Natural killer cell treated with Interleukin-12 subunit alpha and Interleukin-12 subunit beta and Interleukin-15 and Interleukin-18, amount 100 ng/mL, for 72 hours (primary cell): Measurements from ENCODE around the gene CDC23. TPM values are rescaled to one million over a fixed set of nuclear protein-coding genes. Genes with fewer than 3 reads are reported as not detected.
"Not testable (repeated sequence)": the region's sequence is repeated elsewhere in the genome, so short reads cannot be mapped to it uniquely, and the experiment has no call there.

ENCODE experiments used
- ATAC-seq, 2 donors: fragments of 150-1000 bp; cut with Tn5 transposase in 1 of 2; sonication (Bioruptor Pico), chemical (Tn5 transposase) in 1 of 2; 2 replicates each; pipeline ENCODE4 v1.10.0; 2021
- DNase-seq: peaks from one replicate; pipeline ENCODE4 v3.0.0; 2022; ENCODE audit warnings: low spot score
- H3K27ac Mint-ChIP-seq, 2 donors: 1 replicate in 1 of 2; 2 replicates in 1 of 2; pipeline ENCODE4 v1.8.0; 2022; ENCODE audit warnings: mixed read lengths in 2 of 2, mild to moderate bottlenecking in 1 of 2, moderate library complexity in 1 of 2
- H3K27me3 Mint-ChIP-seq, 2 donors: 1 replicate in 1 of 2; 2 replicates in 1 of 2; pipeline ENCODE4 v1.8.0; 2022; ENCODE audit warnings: mixed read lengths in 2 of 2
- H3K36me3 Mint-ChIP-seq: one replicate; pipeline ENCODE4 v1.8.0; 2022; ENCODE audit warnings: mixed read lengths
- H3K4me1 Mint-ChIP-seq, 2 donors: 1 replicate in 1 of 2; 2 replicates in 1 of 2; pipeline ENCODE4 v1.8.0; 2022; ENCODE audit warnings: low read depth in 2 of 2, mixed read lengths in 2 of 2, mild to moderate bottlenecking in 1 of 2
- H3K4me3 Mint-ChIP-seq: one replicate; pipeline ENCODE4 v1.8.0; 2022; ENCODE audit warnings: mixed read lengths
- H3K9me3 Mint-ChIP-seq: 2 replicates; pipeline ENCODE4 v1.8.0; 2022; ENCODE audit warnings: mixed read lengths
- total RNA-seq, 2 donors: library from RNA; stranded (reverse); gene quantifications; one replicate each; pipeline ENCODE4 v1.2.3, GENCODE V29; 2022

The CDC23 gene
- total RNA-seq, 2 donors from 2014 or later, result 38.5 to 41.3 TPM

- Mint-ChIP-seq H3K4me1 (peaks cover 5 to 21% of the 10 kb centered on the region in 2 donors), H3K36me3 (peaks cover 10% of the 10 kb centered on the region), H3K9me3 (no peaks in the 10 kb centered on the region), H3K27ac (no peak overlapping the region), H3K4me3 (peak overlapping the region; percentile 17), H3K27me3 (no peaks in the 10 kb centered on the region)
- no peak for DNase-seq
- ATAC-seq, result no peak
Measured at GRCh38 chr5:138180841-138181240, 32.3 kb downstream of the CDC23 start.

- no peak for DNase-seq
- Mint-ChIP-seq H3K9me3 (no peaks in the 10 kb centered on the region), H3K27me3 (no peaks in the 10 kb centered on the region), H3K4me1 (peaks cover 2 to 19% of the 10 kb centered on the region in 2 donors), H3K36me3 (peaks cover 10% of the 10 kb centered on the region), H3K4me3 (peak overlapping the region; percentile 17), H3K27ac (no peak overlapping the region)
- no peak for ATAC-seq
Measured at GRCh38 chr5:138180183-138180782, 32.8 kb downstream of the CDC23 start.

- ATAC-seq, result no peak
- H3K4me3 Mint-ChIP-seq, result no peak overlapping the region
- no peak for DNase-seq
- H3K4me1 Mint-ChIP-seq, result peaks cover 0 to 15% of the 10 kb centered on the region in 2 donors
- H3K27me3 Mint-ChIP-seq, result no peaks in the 10 kb centered on the region
- H3K9me3 Mint-ChIP-seq, result no peaks in the 10 kb centered on the region
- H3K36me3 Mint-ChIP-seq, result peaks cover 4% of the 10 kb centered on the region
- H3K27ac Mint-ChIP-seq, result no peak overlapping the region
Measured at GRCh38 chr5:138179277-138179857, 33.8 kb downstream of the CDC23 start.

GRCh38 chr5:138178516-138179276 is 34.4 kb downstream of the CDC23 start, which contains the start of the genes BRD8 and KIF20A:
TSS of gene BRD8 (minus strand) at chr5:138178630. CDS start at chr5:138178614, 16 bp downstream.
TSS of gene KIF20A (plus strand) at chr5:138179112. CDS start at chr5:138179681, 569 bp downstream.
- DNase-seq (peak; percentile 93), ATAC-seq (peak; percentile 93 to 96)
- Mint-ChIP-seq H3K27me3 (no peaks in the 10 kb centered on the region), H3K4me3 (no peak within 1 kb of the TSS), H3K36me3 (peaks cover 4% of the 10 kb centered on the region), H3K9me3 (no peaks in the 10 kb centered on the region), H3K4me1 (peaks cover 0 to 15% of the 10 kb centered on the region in 2 donors), H3K27ac (no peak within 1 kb of the TSS)

GRCh38 chr5:138177941-138178515 is 35.1 kb downstream of the CDC23 start:
- Mint-ChIP-seq H3K9me3 (no peaks in the 10 kb centered on the region), H3K27me3 (no peaks in the 10 kb centered on the region), H3K36me3 (peaks cover 4% of the 10 kb centered on the region), H3K27ac (no peak overlapping the region), H3K4me3 (no peak overlapping the region), H3K4me1 (peaks cover 0 to 15% of the 10 kb centered on the region in 2 donors)
- DNase-seq (no peak), ATAC-seq (no peak)

GRCh38 chr5:138170299-138170698 is 42.8 kb downstream of the CDC23 start:
- Mint-ChIP-seq H3K9me3 (no peaks in the 10 kb centered on the region), H3K36me3 (peaks cover 40% of the 10 kb centered on the region), H3K27ac (no peak overlapping the region), H3K4me3 (no peak overlapping the region), H3K27me3 (no peaks in the 10 kb centered on the region), H3K4me1 (peaks cover 0 to 3% of the 10 kb centered on the region in 2 donors)
- no peak for ATAC-seq
- DNase-seq, result no peak

- Mint-ChIP-seq H3K36me3 (peaks cover 51% of the 10 kb centered on the region), H3K27me3 (no peaks in the 10 kb centered on the region), H3K9me3 (no peaks in the 10 kb centered on the region), H3K4me3 (no peak overlapping the region), H3K27ac (no peak overlapping the region), H3K4me1 (peaks cover 0 to 3% of the 10 kb centered on the region in 2 donors)
- DNase-seq (no peak), ATAC-seq (no peak)
Measured at GRCh38 chr5:138169124-138169523, 44.0 kb downstream of the CDC23 start.

- H3K4me3 Mint-ChIP-seq, result no peak overlapping the region
- ATAC-seq, result no peak
- H3K27me3 Mint-ChIP-seq, result no peaks in the 10 kb centered on the region
- peaks cover 66% of the 10 kb centered on the region for H3K36me3 Mint-ChIP-seq
- no peak for DNase-seq
- no peaks in the 10 kb centered on the region for H3K9me3 Mint-ChIP-seq
- no peaks in the 10 kb centered on the region for H3K4me1 Mint-ChIP-seq
- no peak overlapping the region for H3K27ac Mint-ChIP-seq
Measured at GRCh38 chr5:138163721-138164120, 49.4 kb downstream of the CDC23 start.

GRCh38 chr5:138160706-138161105 is 52.4 kb downstream of the CDC23 start:
- ATAC-seq (no peak), DNase-seq (no peak)
- H3K27me3 Mint-ChIP-seq, result no peaks in the 10 kb centered on the region
- no peak overlapping the region for H3K4me3 Mint-ChIP-seq
- H3K27ac Mint-ChIP-seq, result no peak overlapping the region
- no peaks in the 10 kb centered on the region for H3K9me3 Mint-ChIP-seq
- H3K36me3 Mint-ChIP-seq, result peaks cover 54% of the 10 kb centered on the region
- no peaks in the 10 kb centered on the region for H3K4me1 Mint-ChIP-seq

- Mint-ChIP-seq H3K36me3 (peaks cover 46% of the 10 kb centered on the region), H3K4me1 (no peaks in the 10 kb centered on the region), H3K27me3 (no peaks in the 10 kb centered on the region), H3K9me3 (no peaks in the 10 kb centered on the region), H3K4me3 (no peak overlapping the region), H3K27ac (no peak overlapping the region)
- ATAC-seq, result no peak
- DNase-seq, result no peak
Measured at GRCh38 chr5:138159666-138160065, 53.5 kb downstream of the CDC23 start.

GRCh38 chr5:138157626-138158025 is 55.5 kb downstream of the CDC23 start:
- no peak for ATAC-seq
- H3K9me3 Mint-ChIP-seq, result no peaks in the 10 kb centered on the region
- H3K36me3 Mint-ChIP-seq, result peaks cover 26% of the 10 kb centered on the region
- H3K4me1 Mint-ChIP-seq, result no peaks in the 10 kb centered on the region
- no peak for DNase-seq
- H3K27me3 Mint-ChIP-seq, result peaks cover 0 to 2% of the 10 kb centered on the region in 2 donors
- no peak overlapping the region for H3K4me3 Mint-ChIP-seq
- H3K27ac Mint-ChIP-seq, result no peak overlapping the region

- not testable (repeated sequence) for ATAC-seq, H3K9me3 Mint-ChIP-seq
Measured at GRCh38 chr5:138155977-138156376, 57.1 kb downstream of the CDC23 start.

GRCh38 chr5:138149530-138149929 is 63.6 kb downstream of the CDC23 start:
- Mint-ChIP-seq H3K27me3 (peaks cover 0 to 2% of the 10 kb centered on the region in 2 donors), H3K4me3 (no peak overlapping the region), H3K9me3 (no peaks in the 10 kb centered on the region), H3K36me3 (no peaks in the 10 kb centered on the region), H3K4me1 (no peaks in the 10 kb centered on the region), H3K27ac (no peak overlapping the region)
- no peak for ATAC-seq
- no peak for DNase-seq

More at GRCh38 chr5:138155977-138156376, 57.1 kb downstream of the CDC23 start:
- peaks cover 24% of the 10 kb centered on the region for H3K36me3 Mint-ChIP-seq
- not testable (repeated sequence) for H3K27ac Mint-ChIP-seq, H3K4me3 Mint-ChIP-seq, H3K27me3 Mint-ChIP-seq, H3K4me1 Mint-ChIP-seq, DNase-seq

GRCh38 chr5:138148811-138149210 is 64.3 kb downstream of the CDC23 start:
- ATAC-seq (no peak), DNase-seq (no peak)
- H3K27ac Mint-ChIP-seq, result no peak overlapping the region
- H3K4me1 Mint-ChIP-seq, result no peaks in the 10 kb centered on the region
- no peaks in the 10 kb centered on the region for H3K27me3 Mint-ChIP-seq
- no peak overlapping the region for H3K4me3 Mint-ChIP-seq
- no peaks in the 10 kb centered on the region for H3K9me3 Mint-ChIP-seq
- no peaks in the 10 kb centered on the region for H3K36me3 Mint-ChIP-seq
